Fibroblast of mammary gland (primary cell): ENCODE data around the gene ALDH7A1.
"Not testable (repeated sequence)": the region's sequence is repeated elsewhere in the genome, so short reads cannot be mapped to it uniquely, and the experiment has no call there.

Source experiments
- DNase-seq: peaks from one replicate; pipeline ENCODE4 v3.0.0-alpha.2; 2010; ENCODE audit warnings: low read depth
- H3K4me3 ChIP-seq: 2 replicates; pipeline ENCODE4 v1.5.1; 2011; ENCODE audit warnings: low read depth, mild to moderate bottlenecking, low read length, moderate library complexity; ENCODE audit not compliant: control insufficient read depth
- CTCF ChIP-seq: conservative IDR thresholded peaks from 2 replicates; pipeline ENCODE4 v1.5.1; 2011; ENCODE audit warnings: low read depth, low read length, inconsistent platforms; ENCODE audit not compliant: control insufficient read depth, insufficient read depth

ALDH7A1 gene

GRCh38 chr5:126526493-126526892, 68.5 kb downstream of the ALDH7A1 start:
- DNase-seq = no peak
- no peak for TF ChIP-seq CTCF
- H3K4me3 ChIP-seq = no peak overlapping the region

DNA sequence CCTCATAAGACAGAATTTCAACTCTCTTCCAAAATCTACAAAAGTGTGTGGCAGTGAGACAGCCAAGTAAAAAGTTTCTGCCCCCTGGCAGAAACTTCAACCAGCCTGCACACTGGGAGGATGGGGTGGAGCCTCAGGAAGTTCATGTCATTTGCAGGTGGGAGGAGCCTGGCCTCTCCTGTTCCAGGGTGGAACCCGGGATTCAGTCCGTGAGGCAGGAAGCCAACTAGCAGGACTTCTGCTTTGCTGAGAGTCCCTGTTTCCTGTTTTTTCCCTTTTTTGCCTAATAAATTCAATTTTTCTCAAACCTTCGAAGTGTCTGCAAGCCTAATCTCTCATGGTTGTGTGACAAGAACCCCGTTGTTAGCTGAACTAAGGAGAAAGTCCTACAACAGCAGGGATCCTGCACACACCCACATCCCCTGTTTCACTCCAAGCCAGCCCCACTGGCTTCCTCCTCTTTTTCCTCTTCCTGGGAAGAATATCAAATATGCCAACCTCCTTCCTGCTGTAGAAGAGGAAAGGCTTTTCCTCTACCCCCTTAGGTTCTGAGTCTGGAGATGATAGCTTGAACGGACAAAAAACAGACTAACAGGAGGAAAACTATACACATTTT, 69.3 kb downstream of the ALDH7A1 start:
- no peak for TF ChIP-seq CTCF
- peak; percentile 53 for DNase-seq
- H3K4me3 ChIP-seq = no peak overlapping the region

- no peak for DNase-seq
- H3K4me3 ChIP-seq = no peak overlapping the region
- no peak for TF ChIP-seq CTCF
Observed at GRCh38 chr5:126523818-126524510, 71.1 kb downstream of the ALDH7A1 start.

GRCh38 chr5:126521130-126521529, 73.9 kb downstream of the ALDH7A1 start:
- no peak overlapping the region for H3K4me3 ChIP-seq
- no peak for TF ChIP-seq CTCF
- no peak for DNase-seq

DNA sequence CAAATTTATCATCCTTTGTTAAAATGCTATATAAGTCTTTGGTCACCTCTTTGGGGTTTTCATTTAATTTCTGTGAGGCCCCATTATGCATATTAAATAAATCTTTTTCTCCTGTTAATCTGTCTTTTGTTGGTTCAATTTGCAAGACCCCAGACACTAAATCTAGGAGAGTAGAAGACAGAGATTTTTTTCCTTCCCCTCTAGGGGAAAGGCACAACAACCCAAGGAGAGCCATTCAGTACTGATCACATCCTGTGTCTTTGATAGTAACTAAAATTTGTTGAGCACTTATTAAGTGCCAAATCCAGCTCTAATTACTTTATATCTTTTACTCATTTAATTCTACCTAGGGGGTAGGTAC, 74.4 kb downstream of the ALDH7A1 start:
- DNase-seq = no peak
- H3K4me3 ChIP-seq = no peak overlapping the region
- no peak for TF ChIP-seq CTCF

GRCh38 chr5:126519637-126520592, 75.1 kb downstream of the ALDH7A1 start:
- H3K4me3 ChIP-seq = no peak overlapping the region
- TF ChIP-seq CTCF = no peak
- peak; percentile 40 for DNase-seq

DNA sequence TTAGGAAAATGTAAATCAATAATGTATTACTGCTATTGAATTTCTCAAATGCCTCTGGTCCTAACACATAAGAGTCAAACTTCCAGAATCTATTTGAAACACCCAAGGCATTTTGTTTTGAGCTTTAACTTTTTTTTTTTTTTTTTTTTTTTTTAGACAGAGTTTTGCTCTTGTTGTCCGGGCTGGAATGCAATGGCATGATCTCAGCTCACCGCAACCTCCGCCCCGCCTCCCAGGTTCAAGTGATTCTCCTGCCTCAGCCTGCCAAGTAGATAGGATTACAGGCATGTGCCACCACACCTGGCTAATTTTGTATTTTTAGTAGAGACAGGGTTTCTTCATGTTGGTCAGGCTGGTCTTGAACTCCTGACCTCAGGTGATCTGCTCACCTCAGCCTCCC, 75.8 kb downstream of the ALDH7A1 start:
- DNase-seq = peak; percentile 57
- not testable (repeated sequence) for H3K4me3 ChIP-seq
